Measurements from ENCODE around the gene AKAP1. TPM values are rescaled to one million over a fixed set of nuclear protein-coding genes. Genes with fewer than 3 reads are reported as not detected.

The AKAP1 gene
- polyA plus RNA-seq, 3 donors, result 10.6 to 49.3 (median 23.9) TPM

- WGBS, 3 donors, result 58 to 68% (median 60%) methylated on average over 5 of the region's 5 CpGs
- no peak overlapping the region for H3K27ac ChIP-seq (ENCODE audit: low read depth, low read length)
These were observed 12.8 kb upstream of the AKAP1 start for GRCh38 chr17:57071991-57072944.

DNA sequence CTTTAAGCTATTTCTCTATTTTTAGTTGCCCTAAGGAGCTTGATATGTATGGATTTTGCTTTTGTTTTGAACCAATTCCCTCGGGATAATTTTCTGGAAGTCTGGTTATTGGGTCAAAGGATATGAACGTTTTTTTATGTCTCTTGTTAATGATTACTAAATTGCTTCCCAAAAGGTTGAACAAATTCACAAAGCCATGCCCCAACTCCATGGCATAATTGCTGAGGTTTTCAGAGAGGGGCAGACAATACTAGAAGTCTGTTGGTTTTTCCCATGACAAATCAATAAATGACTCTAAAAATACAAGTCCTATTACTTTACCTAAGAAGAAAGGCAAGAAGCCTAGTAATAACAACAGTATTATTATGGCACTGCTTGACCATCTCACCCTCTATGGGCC lies 11.4 kb upstream of the AKAP1 start:
- no peak overlapping the region for H3K27ac ChIP-seq (ENCODE audit: low read depth, low read length)
- 13 to 69% (median 39%) methylated on average over 2 of the region's 2 CpGs for WGBS, 3 donors

DNA sequence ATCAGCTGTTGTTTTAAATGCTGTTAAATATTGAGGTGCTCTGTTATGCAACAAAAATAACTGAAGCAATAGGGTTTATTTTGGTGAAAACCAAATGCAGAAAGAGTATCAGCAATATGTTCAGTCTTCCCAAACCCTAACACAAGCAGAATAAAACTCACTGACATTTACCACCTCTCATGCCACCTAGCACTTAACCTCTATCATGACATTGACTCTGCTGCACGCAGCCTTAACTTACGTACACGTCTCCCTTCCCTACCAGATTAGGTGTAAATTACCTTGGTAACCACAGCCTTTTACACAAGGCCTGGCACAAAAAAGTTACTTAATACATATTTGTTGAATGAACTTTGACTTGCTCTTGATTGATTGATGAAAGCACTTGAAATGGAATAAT lies 9.9 kb upstream of the AKAP1 start:
- no peak overlapping the region for H3K27ac ChIP-seq (ENCODE audit: low read depth, low read length)
- WGBS, 3 donors, result 62 to 93% (median 91%) methylated on average over 3 of the region's 3 CpGs

- no peak overlapping the region for H3K27ac ChIP-seq (ENCODE audit: low read depth, low read length)
- 87 to 95% (median 92%) methylated on average over 3 of the region's 3 CpGs for WGBS, 3 donors
These were observed 9.3 kb upstream of the AKAP1 start for GRCh38 chr17:57075785-57076184.

DNA sequence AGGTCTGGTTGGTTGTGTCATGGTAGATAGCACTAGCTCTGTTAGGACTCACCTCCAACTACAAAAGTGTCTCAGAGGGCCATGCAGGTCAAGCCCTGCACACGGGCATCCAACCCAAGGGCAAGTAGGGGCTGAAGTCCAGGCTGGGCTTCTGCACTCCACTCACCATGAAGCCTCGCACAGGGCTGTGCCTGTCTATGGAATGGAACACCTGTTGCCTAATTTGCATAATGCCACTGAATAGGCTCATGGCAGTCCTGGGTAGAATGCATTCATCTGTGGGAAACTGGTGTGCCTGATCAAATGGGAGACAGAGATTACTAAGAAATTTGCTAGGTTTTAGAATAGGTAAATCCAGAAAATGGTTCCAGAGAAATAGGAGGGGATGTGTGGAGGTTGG lies 8.0 kb upstream of the AKAP1 start:
- WGBS, 3 donors, result 70 to 92% (median 87%) methylated on average over 2 of the region's 2 CpGs
- H3K27ac ChIP-seq (ENCODE audit: low read depth, low read length), result no peak overlapping the region

DNA sequence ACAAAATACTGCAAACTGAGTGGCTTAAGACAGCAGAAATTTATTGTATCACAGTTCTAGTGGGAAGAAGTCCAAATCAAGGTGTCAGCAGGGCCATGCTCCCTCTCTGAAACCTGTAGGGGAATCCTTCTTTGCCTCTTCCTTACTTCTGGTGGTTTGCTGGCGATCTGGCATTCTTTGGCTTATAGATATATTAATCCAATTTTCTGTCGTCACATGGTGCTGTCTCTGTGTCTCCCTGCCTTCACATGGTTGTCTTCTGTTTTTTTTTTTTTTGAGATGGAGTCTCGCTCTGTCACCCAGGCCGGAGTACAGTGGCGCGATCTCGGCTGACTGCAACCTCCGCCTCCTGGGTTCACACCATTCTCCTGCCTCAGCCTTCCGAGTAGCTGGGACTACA lies 6.8 kb upstream of the AKAP1 start:
- H3K27ac ChIP-seq (ENCODE audit: low read depth, low read length), result no peak overlapping the region
- WGBS, 3 donors, result 91 to 97% (median 93%) methylated on average over 9 of the region's 9 CpGs

GRCh38 chr17:57080718-57081117 lies 4.3 kb upstream of the AKAP1 start:
- no peak overlapping the region for H3K27ac ChIP-seq (ENCODE audit: low read depth, low read length)
- WGBS, 3 donors, result 78 to 89% (median 81%) methylated on average over 2 of the region's 2 CpGs

DNA sequence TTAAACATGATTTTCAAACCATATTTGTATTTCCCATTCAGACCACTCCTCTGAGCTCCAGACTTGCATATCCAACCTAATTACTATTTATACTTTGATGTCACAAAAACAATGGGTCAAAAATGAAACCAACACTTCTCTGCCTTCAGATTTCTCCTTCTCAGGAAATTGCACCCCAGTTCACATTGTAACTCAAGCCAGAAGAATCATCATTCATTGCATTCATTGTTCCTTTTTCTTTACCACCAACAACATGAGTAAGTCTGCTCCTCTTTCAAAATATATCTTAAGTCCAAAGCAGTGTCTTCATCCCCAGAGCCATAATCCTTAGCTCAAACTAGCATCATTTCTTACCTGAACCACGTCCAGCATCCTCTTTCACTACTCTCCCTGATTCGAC lies 2.6 kb upstream of the AKAP1 start:
- H3K27ac ChIP-seq (ENCODE audit: low read depth, low read length), result no peak overlapping the region
- WGBS, 3 donors, result 64 to 83% (median 68%) methylated on average over 2 of the region's 2 CpGs

- WGBS, 3 donors, result 0% methylated on average over 7 of the region's 7 CpGs
- H3K27ac ChIP-seq (ENCODE audit: low read depth, low read length), result no peak overlapping the region
These were observed 665 bp upstream of the AKAP1 start for GRCh38 chr17:57084361-57084801.

DNA sequence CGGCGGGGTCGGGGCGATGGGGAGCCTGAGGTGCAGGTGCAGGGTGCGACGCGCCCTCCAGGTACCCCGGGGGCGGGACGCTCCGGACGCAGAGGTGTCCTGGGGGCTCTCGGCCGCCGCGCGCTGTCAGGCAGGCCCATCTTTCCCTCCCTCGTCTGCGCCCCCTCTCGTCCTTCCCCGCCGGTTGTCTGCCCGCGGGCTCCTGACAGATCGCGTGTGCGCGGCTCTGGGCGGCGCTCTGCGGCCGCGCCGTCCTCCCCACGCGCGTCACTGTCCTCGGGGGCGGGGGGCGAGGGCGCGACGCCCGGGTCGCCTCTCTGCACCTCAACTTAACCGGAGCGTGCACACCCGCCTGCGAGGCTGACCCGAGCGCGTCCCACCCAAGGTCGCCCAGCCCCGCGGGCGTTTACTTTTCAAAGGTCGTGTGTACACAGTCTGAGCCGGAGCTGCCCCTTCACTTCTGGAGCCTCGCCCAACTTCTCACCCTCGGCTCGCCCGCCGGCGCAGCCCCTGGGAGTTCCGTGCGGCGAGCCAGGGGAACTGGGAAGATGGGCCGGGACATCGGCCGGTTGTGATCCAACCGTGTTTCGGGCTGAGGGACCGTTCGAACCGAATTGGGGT lies 512 bp downstream of the AKAP1 start:
- WGBS, 3 donors, result 0 to 1% (median 1%) methylated on average over 49 to 75 of the region's 75 CpGs
- no peak overlapping the region for H3K27ac ChIP-seq (ENCODE audit: low read depth, low read length)

GRCh38 chr17:57086069-57086930 lies 1.3 kb downstream of the AKAP1 start:
- 1 to 2% (median 1%) methylated on average over 45 of the region's 45 CpGs for WGBS, 3 donors
- no peak overlapping the region for H3K27ac ChIP-seq (ENCODE audit: low read depth, low read length)

DNA sequence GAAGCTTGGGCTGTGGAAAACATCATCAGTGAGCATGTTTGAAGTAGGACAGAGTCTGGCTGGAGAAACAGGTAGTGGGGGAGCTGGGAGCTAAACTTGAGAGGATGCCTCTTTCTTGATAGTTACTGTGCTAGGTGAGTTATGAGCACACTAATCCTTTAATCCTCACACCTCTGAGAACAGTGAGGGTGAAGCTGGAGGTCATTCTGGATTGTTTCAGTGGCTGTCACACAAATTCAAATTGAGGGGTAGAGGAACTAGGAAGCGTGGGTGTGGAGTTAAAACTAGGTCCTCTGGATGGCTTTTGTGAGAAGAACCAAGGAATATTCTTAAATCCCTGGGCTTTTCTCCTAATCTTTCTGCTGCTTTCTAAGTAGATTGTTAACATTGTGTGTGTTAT lies 3.3 kb downstream of the AKAP1 start:
- 88 to 92% (median 89%) methylated on average over 1 of the region's 1 CpG for WGBS, 3 donors
- H3K27ac ChIP-seq (ENCODE audit: low read depth, low read length), result no peak overlapping the region

DNA sequence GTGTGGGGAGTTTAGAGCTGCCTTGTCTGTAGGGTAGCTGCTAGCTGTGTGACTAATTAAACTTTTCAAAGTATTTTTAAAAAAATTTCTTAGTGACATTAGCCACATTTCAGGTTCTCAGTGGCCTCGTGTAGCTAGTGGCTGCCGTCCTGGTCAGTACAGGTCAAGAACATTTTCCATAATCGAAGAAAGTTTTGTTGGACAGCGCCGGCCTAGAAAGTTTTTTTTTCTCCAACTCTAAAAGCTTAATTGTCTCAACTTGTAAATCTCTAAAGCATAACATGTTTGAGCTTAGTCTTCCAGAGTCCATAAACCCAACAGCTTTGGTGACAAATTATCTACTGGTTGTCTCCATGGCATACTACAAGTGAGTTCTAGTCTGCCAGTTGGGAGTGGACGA lies 4.3 kb downstream of the AKAP1 start:
- 56 to 79% (median 58%) methylated on average over 6 of the region's 6 CpGs for WGBS, 3 donors
- H3K27ac ChIP-seq (ENCODE audit: low read depth, low read length), result no peak overlapping the region

DNA sequence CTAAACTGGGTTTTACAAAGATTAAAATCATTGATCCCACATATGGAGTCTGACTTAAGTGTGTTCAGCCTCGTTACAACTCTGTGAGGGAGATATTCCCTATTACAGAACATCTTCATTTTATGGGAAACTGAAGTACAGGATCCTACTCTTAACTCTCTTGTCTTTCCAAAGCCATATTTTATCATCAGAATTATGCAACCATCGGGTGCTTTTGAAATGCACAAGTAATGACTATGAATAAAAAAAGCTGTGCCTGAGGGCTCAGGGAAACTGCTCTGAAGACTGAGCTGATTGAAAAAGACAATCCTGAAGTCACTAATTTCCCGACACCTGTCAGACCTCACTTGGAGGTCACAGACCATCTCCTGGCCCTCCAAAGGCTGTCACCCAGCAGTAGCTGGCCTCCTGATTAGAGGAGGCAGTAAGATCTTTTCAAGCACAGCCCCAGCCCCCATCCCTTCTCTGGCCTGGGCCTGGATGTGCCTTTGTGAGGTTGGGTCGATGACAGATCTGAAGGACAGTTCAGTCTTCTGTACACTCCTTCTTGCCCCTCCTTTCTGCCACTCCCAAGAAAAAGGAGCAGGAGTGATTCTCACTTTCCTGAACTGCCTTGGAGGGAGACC lies 5.6 kb downstream of the AKAP1 start:
- 44 to 57% (median 52%) methylated on average over 4 of the region's 4 CpGs for WGBS, 3 donors
- no peak overlapping the region for H3K27ac ChIP-seq (ENCODE audit: low read depth, low read length)

DNA sequence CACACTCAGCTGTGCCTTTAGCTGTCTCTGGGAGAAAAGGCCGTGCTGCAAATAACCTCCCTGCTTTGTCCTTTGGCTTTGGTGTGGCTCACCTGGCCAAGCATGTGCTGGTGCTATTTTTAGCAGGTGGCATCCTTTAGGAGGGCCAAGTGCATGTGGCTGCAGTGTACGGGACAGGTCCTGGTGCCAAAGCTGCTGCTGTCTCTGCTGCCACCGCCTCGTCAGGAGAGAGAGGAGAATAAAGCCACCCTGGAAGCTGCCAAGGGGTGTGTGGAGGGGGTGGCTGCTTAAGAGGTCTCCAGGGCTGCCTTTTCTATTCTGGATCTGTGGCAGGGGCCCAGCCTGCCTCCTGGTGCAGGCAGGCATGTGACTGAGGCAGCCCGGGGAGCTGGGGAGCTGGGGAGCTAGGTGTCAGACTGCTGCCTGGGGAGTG lies 6.2 kb downstream of the AKAP1 start:
- H3K27ac ChIP-seq (ENCODE audit: low read depth, low read length), result no peak overlapping the region
- 37 to 84% (median 64%) methylated on average over 3 to 5 of the region's 5 CpGs for WGBS, 3 donors

DNA sequence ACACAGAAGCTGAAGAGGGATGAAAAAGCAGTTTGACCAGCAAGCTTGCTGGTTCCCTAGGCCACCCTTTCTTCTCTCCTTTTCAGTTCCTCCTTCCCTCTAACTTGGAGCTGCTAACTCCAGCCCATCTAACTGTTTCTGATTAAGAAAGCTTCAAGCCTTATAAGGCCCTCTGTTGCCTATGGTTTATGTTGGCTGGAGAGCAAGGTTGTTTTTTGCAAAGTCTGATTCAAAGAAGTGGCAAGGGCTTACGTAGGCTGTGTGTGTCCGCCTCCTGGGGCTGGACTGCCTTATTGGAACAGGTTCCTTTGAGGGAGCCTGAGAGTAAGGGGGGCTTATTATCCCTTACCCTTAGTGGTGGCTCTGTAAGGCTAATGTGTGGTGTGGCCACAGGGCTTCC lies 7.1 kb downstream of the AKAP1 start:
- WGBS, 3 donors, result 55 to 64% (median 60%) methylated on average over 2 of the region's 2 CpGs
- no peak overlapping the region for H3K27ac ChIP-seq (ENCODE audit: low read depth, low read length)

DNA sequence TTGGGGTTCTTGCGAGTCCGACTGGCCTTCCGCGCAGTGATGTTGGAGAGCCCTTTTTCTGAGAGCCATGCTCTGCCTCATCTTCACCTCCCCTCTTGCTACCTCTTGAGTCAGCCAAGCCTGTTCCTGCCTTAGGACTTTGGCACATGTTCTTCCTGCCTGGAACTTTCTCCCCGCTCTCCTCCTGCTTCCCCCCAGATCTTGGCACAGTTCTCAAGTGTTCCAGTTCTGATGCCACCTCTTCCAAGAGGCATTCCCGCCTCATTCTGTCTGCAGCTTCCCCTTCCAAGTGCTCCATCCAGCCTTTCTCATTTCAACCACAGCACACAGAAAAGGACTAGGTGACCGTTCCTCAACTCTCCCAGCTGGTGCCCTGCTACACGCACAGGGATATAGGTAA lies 7.7 kb downstream of the AKAP1 start:
- 81 to 86% (median 83%) methylated on average over 8 of the region's 8 CpGs for WGBS, 3 donors

DNA sequence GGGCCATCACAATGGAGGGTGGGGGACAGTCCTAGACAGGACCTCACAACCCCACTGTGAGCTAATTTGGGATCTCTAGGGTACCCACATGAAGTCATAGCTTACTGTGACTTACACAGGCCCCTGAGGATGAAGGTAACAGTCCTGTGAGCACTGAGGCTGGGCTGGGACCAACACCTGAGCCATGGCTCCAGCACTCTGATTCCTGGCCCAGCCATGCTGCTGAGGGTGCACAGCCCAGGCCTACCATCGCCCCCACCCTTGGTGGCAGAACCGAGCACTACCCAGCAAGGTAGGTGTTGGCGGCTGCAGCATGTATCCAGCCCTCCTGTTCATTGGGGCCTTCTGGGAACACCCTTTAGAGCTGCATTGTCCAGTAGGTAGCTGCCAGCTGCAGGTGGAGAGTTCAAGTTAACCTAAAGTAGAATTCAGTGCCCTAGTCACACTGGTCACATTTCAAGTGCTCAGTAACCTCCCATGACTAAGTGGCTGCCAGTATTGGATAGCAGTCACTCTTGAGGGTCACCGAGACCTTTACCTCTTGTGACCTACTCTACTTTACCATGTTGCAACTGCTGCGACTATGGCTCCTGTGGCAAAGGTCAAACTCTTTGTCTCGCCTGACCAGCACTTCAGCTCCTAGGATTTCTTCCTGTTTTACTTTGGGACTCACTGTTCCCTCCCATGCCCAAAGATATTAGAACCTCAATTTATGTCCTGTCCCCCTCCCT lies 11.6 kb downstream of the AKAP1 start:
- WGBS, 3 donors, result 82 to 96% (median 85%) methylated on average over 6 of the region's 6 CpGs
- no peak overlapping the region for H3K27ac ChIP-seq (ENCODE audit: low read depth, low read length)

More for the DNA sequence above, 7.7 kb downstream of the AKAP1 start:
- H3K27ac ChIP-seq (ENCODE audit: low read depth, low read length), result no peak overlapping the region

All from adipose tissue (tissue), 3 donors.